Lung (tissue), 12 donors: ENCODE measurements around the gene ABCG2. TPM values are rescaled to one million over a fixed set of nuclear protein-coding genes. Genes with fewer than 3 reads are reported as not detected.

Source experiments
- ATAC-seq: fragments of 200-7000 bp; cut with Tn5 transposase; one replicate; pipeline ENCODE4 v1.9.1; 2020; ENCODE audit warnings: moderate number of reproducible peaks; ENCODE audit not compliant: insufficient read depth, low FRiP score
- DNase-seq, 3 donors: peaks; one replicate each; pipeline ENCODE4 v3.0.0-alpha.2; 2013 to 2017
- H3K27ac ChIP-seq, 2 donors: one replicate each; pipeline ENCODE4 v1.5.1; 2013; ENCODE audit warnings: mild to moderate bottlenecking in 2 of 2, moderate library complexity in 2 of 2, control low read depth in 1 of 2, inconsistent platforms in 1 of 2, low read depth in 1 of 2, low read length in 1 of 2
- H3K27me3 ChIP-seq, 3 donors: one replicate each; pipeline ENCODE4 v1.5.1; 2013; ENCODE audit warnings: low read length in 2 of 3; ENCODE audit not compliant: control insufficient read depth in 3 of 3, insufficient read depth in 3 of 3
- H3K36me3 ChIP-seq, 4 donors: one replicate each; pipeline ENCODE4 v1.5.1; 2013; ENCODE audit warnings: low read length in 4 of 4, mild to moderate bottlenecking in 1 of 4, moderate library complexity in 1 of 4; ENCODE audit not compliant: control insufficient read depth in 4 of 4, insufficient read depth in 4 of 4
- H3K4me1 ChIP-seq, 5 donors: one replicate each; pipeline ENCODE4 v1.5.1; 2013; ENCODE audit warnings: low read length in 5 of 5, mild to moderate bottlenecking in 2 of 5, moderate library complexity in 1 of 5; ENCODE audit not compliant: control insufficient read depth in 5 of 5, insufficient read depth in 5 of 5
- H3K4me3 ChIP-seq: one replicate; pipeline ENCODE4 v1.5.1; 2013; ENCODE audit warnings: mild to moderate bottlenecking, control low read depth, moderate library complexity
- H3K9ac ChIP-seq, 2 donors: one replicate each; pipeline ENCODE4 v1.5.1; 2013; ENCODE audit warnings: low read length in 2 of 2, control low read depth in 1 of 2; ENCODE audit not compliant: insufficient read depth in 1 of 2
- H3K9me3 ChIP-seq, 4 donors: one replicate each; pipeline ENCODE4 v1.5.1; 2013; ENCODE audit warnings: low read length in 3 of 4, mild to moderate bottlenecking in 1 of 4, moderate library complexity in 1 of 4; ENCODE audit not compliant: control insufficient read depth in 4 of 4, insufficient read depth in 3 of 4
- CTCF ChIP-seq: IDR thresholded peaks from 2 replicates; pipeline ENCODE4 v1.5.1; 2012; ENCODE audit warnings: mild to moderate bottlenecking; ENCODE audit errors: control extremely low read depth, extremely low read depth
- WGBS, 2 donors: extraction: QIAGEN DNeasy Blood & Tissue Kit; methylation state at CpG; one replicate each; pipeline ENCODE4 v1.1.7; 2013; 5-methylcytosine and 5-hydroxymethylcytosine counted together
- polyA plus RNA-seq, 2 donors: library from polyadenylated mRNA; stranded (reverse); fragments of 200-250 nt; gene quantifications; one replicate each; pipeline ENCODE4 v1.2.1, GENCODE V29; 2013
- total RNA-seq, 2 donors: library from RNA; depleted of rRNA in 1 of 2; stranded (reverse); fragments of >200 nt in 1 of 2; gene quantifications; one replicate each; pipeline ENCODE4 v1.2.1, GENCODE V29; 2014 to 2021
- donor health status: control.
- donor health status: control.
- donor health status: Bipolar disorder and iron deficiency.
- donor health status: healthy.
- donor health status: DM: yes; HTN: yes; CAD: no.

Gene ABCG2
- total and polyA plus RNA-seq, 4 donors, result 1.0 to 15.7 (median 3.3) TPM

- no peaks in the 10 kb centered on the region for H3K9me3 ChIP-seq
- no peak for DNase-seq
- WGBS, 2 donors, result 92% methylated on average over 3 of the region's 3 CpGs
- no peaks in the 10 kb centered on the region for H3K4me1 ChIP-seq
- H3K27ac ChIP-seq, result no peak overlapping the region
- H3K9ac ChIP-seq, result no peak overlapping the region
- H3K27me3 ChIP-seq, result no peaks in the 10 kb centered on the region
- no peak overlapping the region for H3K4me3 ChIP-seq
- TF ChIP-seq CTCF, result no peak
- ATAC-seq, result no peak
- peaks cover 0 to 15% (median 5%) of the 10 kb centered on the region in 4 donors for H3K36me3 ChIP-seq
Observed at GRCh38 chr4:88134536-88135355, 23.7 kb downstream of the ABCG2 start.

- no peaks in the 10 kb centered on the region for H3K4me1 ChIP-seq
- TF ChIP-seq CTCF, result no peak
- H3K36me3 ChIP-seq, result peaks cover 0 to 15% (median 5%) of the 10 kb centered on the region in 4 donors
- H3K9me3 ChIP-seq, result no peaks in the 10 kb centered on the region
- ATAC-seq, result no peak
- H3K9ac ChIP-seq, result no peak overlapping the region
- H3K27ac ChIP-seq, result no peak overlapping the region
- no peak overlapping the region for H3K4me3 ChIP-seq
- no peaks in the 10 kb centered on the region for H3K27me3 ChIP-seq
- WGBS, 2 donors, result 84 to 96% methylated on average over 1 of the region's 1 CpG
- no peak for DNase-seq
Observed at GRCh38 chr4:88134111-88134510, 24.3 kb downstream of the ABCG2 start.

- Histone ChIP-seq H3K27ac (no peak overlapping the region), H3K4me3 (no peak overlapping the region), H3K36me3 (peaks cover 0 to 13% (median 4%) of the 10 kb centered on the region in 4 donors), H3K27me3 (no peaks in the 10 kb centered on the region), H3K4me1 (no peaks in the 10 kb centered on the region), H3K9me3 (no peaks in the 10 kb centered on the region), H3K9ac (no peak overlapping the region)
- no peak for DNase-seq
- TF ChIP-seq CTCF, result no peak
- 68 to 86% methylated on average over 9 of the region's 9 CpGs for WGBS, 2 donors
- no peak for ATAC-seq
Observed at GRCh38 chr4:88130544-88131305, 27.7 kb downstream of the ABCG2 start.
